GM23338 (cell line): ENCODE measurements around the gene GSX2. TPM values are rescaled to one million over a fixed set of nuclear protein-coding genes. Genes with fewer than 3 reads are reported as not detected.

ENCODE experiments used
- ATAC-seq: fragments of 200-7000 bp; cut with Tn5 transposase; 3 replicates; pipeline ENCODE4 v1.9.1; 2020
- DNase-seq: peaks from one replicate; pipeline ENCODE4 v3.0.0-alpha.2; 2015; ENCODE audit warnings: low spot score
- H2AFZ ChIP-seq: fragments of 200-600 bp; sonication (generic); 2 replicates; pipeline ENCODE4 v1.8.0; 2016; ENCODE audit warnings: antibody characterized with exemption, mild to moderate bottlenecking, moderate library complexity
- H3F3A ChIP-seq: fragments of 200-600 bp; sonication (generic); replicated peaks from 2 replicates; pipeline ENCODE4 v1.8.0; 2017; ENCODE audit warnings: antibody characterized with exemption, mixed run types, low read depth
- H3K27ac ChIP-seq: fragments of 200-600 bp; sonication (generic); 2 replicates; pipeline ENCODE4 v1.6.1; 2016; ENCODE audit warnings: low read depth
- H3K27me3 ChIP-seq: fragments of 200-600 bp; sonication (generic); 2 replicates; pipeline ENCODE4 v1.8.0; 2016; ENCODE audit warnings: mild to moderate bottlenecking, mixed run types, moderate library complexity; ENCODE audit not compliant: insufficient read depth
- H3K36me3 ChIP-seq: fragments of 200-600 bp; sonication (generic); 2 replicates; pipeline ENCODE4 v1.8.0; 2016; ENCODE audit warnings: mild to moderate bottlenecking; ENCODE audit not compliant: insufficient read depth
- H3K4me1 ChIP-seq: fragments of 200-600 bp; sonication (generic); 2 replicates; pipeline ENCODE4 v1.8.0; 2016; ENCODE audit warnings: mild to moderate bottlenecking, moderate library complexity; ENCODE audit not compliant: insufficient read depth
- H3K4me2 ChIP-seq: fragments of 200-600 bp; sonication (generic); 2 replicates; pipeline ENCODE4 v1.7.1; 2017; ENCODE audit warnings: mixed run types
- H3K4me3 ChIP-seq: fragments of 200-600 bp; sonication (generic); 2 replicates; pipeline ENCODE4 v1.6.1; 2016; ENCODE audit warnings: mixed run types
- H3K79me2 ChIP-seq: fragments of 200-600 bp; sonication (generic); replicated peaks from 2 replicates; pipeline ENCODE4 v1.8.0; 2017; ENCODE audit warnings: mild to moderate bottlenecking; ENCODE audit not compliant: insufficient read depth
- H3K9me2 ChIP-seq: fragments of 200-600 bp; sonication (generic); 2 replicates; pipeline ENCODE4 v1.8.0; 2017; ENCODE audit not compliant: insufficient read depth
- H4K20me1 ChIP-seq: fragments of 200-600 bp; sonication (generic); replicated peaks from 2 replicates; pipeline ENCODE4 v1.8.0; 2017; ENCODE audit warnings: mild to moderate bottlenecking; ENCODE audit not compliant: insufficient read depth
- H3K27ac Mint-ChIP-seq: 2 replicates; pipeline ENCODE4 v1.8.0; 2020; ENCODE audit warnings: inconsistent platforms, mild to moderate bottlenecking, moderate library complexity, mixed read lengths
- H3K27me3 Mint-ChIP-seq: 3 replicates; pipeline ENCODE4 v1.8.0; 2022; ENCODE audit warnings: low read depth, mild to moderate bottlenecking, moderate library complexity, mixed read lengths, inconsistent platforms; ENCODE audit not compliant: insufficient read depth, poor library complexity
- H3K36me3 Mint-ChIP-seq: 3 replicates; pipeline ENCODE4 v1.8.0; 2021; ENCODE audit warnings: low read depth, mild to moderate bottlenecking, inconsistent platforms, moderate library complexity, mixed read lengths
- H3K4me1 Mint-ChIP-seq: 3 replicates; pipeline ENCODE4 v1.8.0; 2020; ENCODE audit warnings: mild to moderate bottlenecking, inconsistent platforms, mixed read lengths
- H3K4me3 Mint-ChIP-seq: 3 replicates; pipeline ENCODE4 v1.8.0; 2021; ENCODE audit warnings: moderate library complexity, mild to moderate bottlenecking, inconsistent platforms, mixed read lengths
- H3K9me3 Mint-ChIP-seq: 3 replicates; pipeline ENCODE4 v1.8.0; 2020; ENCODE audit warnings: moderate library complexity, mild to moderate bottlenecking, inconsistent platforms, mixed read lengths
- ETS1 ChIP-seq: IDR thresholded peaks from 2 replicates; pipeline ENCODE4 v1.6.1; 2016; ENCODE audit warnings: antibody characterized with exemption
- EZH2 ChIP-seq: fragments of 200-600 bp; sonication (generic); IDR thresholded peaks from one replicate; pipeline ENCODE4 v1.8.0; 2017; ENCODE audit warnings: antibody characterized with exemption, mild to moderate bottlenecking, low read depth; ENCODE audit not compliant: unreplicated experiment
- NANOG ChIP-seq: IDR thresholded peaks from 2 replicates; pipeline ENCODE4 v1.6.1; 2016; ENCODE audit warnings: antibody characterized with exemption, borderline replicate concordance
- REST ChIP-seq: IDR thresholded peaks from one replicate; pipeline ENCODE4 v1.6.1; 2018; ENCODE audit warnings: antibody characterized with exemption; ENCODE audit not compliant: unreplicated experiment
- STAT1 ChIP-seq: IDR thresholded peaks from one replicate; pipeline ENCODE4 v1.6.1; 2016; ENCODE audit warnings: antibody characterized with exemption; ENCODE audit not compliant: unreplicated experiment
- ZNF114 ChIP-seq: fragments of 250-450 bp; sonication (Bioruptor Pico); IDR thresholded peaks from 2 replicates; pipeline ENCODE4 v1.5.0; 2020; ENCODE audit warnings: mild to moderate bottlenecking, moderate library complexity
- ZNF331 ChIP-seq: fragments of 250-450 bp; sonication (Bioruptor Pico); IDR thresholded peaks from 2 replicates; pipeline ENCODE4 v1.5.0; 2020; ENCODE audit warnings: low read depth, mild to moderate bottlenecking, moderate library complexity
- ZNF462 ChIP-seq: fragments of 250-450 bp; sonication (Bioruptor Pico); IDR thresholded peaks from 2 replicates; pipeline ENCODE4 v1.5.0; 2020; ENCODE audit warnings: mild to moderate bottlenecking, moderate library complexity
- polyA plus RNA-seq: library from polyadenylated mRNA; unstranded; fragments of >200 nt; fragmentation: Nextera tagmentation; extraction: Ambion mirVana; gene quantifications from 2 replicates; pipeline ENCODE4 v1.2.1, GENCODE V29; 2016
- total RNA-seq: library from RNA; depleted of rRNA; stranded (reverse); fragments of >200 nt; shearing (Covaris generic); gene quantifications from 2 replicates; pipeline ENCODE4 v1.2.3, GENCODE V29; 2014

Gene GSX2
- total and polyA plus RNA-seq, 2 experiments from 2014 or later, result 0.34 TPM; not detected in 1

- no peaks in the 10 kb centered on the region for H3K9me2 ChIP-seq
- peaks cover 50% of the 10 kb centered on the region for H3F3A ChIP-seq
- H3K27me3 ChIP-seq, result peaks cover 100% of the 10 kb centered on the region
- TF ChIP-seq ZNF331 (CRISPR knock-in tag) (no peak), REST (no peak), EZH2 (peak; percentile 24), NANOG (no peak), ETS1 (no peak), ZNF114 (CRISPR knock-in tag) (no peak), STAT1 (no peak), ZNF462 (no peak)
- no peak for DNase-seq
- ATAC-seq, result no peak
- H3K4me2 ChIP-seq, result peak overlapping the region; percentile 93
- H3K27ac Mint-ChIP-seq, result no peak overlapping the region
- H3K4me3 ChIP-seq, result peak overlapping the region; percentile 68
- H2AFZ ChIP-seq, result no peak overlapping the region
- peaks cover 81% of the 10 kb centered on the region for H3K4me1 Mint-ChIP-seq
- no peaks in the 10 kb centered on the region for H3K36me3 Mint-ChIP-seq
- H3K27me3 Mint-ChIP-seq, result peaks cover 100% of the 10 kb centered on the region
- H4K20me1 ChIP-seq, result peaks cover 10% of the 10 kb centered on the region
- no peaks in the 10 kb centered on the region for H3K79me2 ChIP-seq
- H3K36me3 ChIP-seq, result no peaks in the 10 kb centered on the region
- no peak overlapping the region for H3K4me3 Mint-ChIP-seq
- no peaks in the 10 kb centered on the region for H3K9me3 Mint-ChIP-seq
- H3K27ac ChIP-seq, result no peak overlapping the region
- peaks cover 79% of the 10 kb centered on the region for H3K4me1 ChIP-seq
These were observed 2.8 kb upstream of the GSX2 start for GRCh38 chr4:54097152-54097551.
